GM12878 (cell line): Measurements from ENCODE around the gene NTN1. TPM values are rescaled to one million over a fixed set of nuclear protein-coding genes. Genes with fewer than 3 reads are reported as not detected.

Experiments
- ATAC-seq: fragments of 200-7000 bp; cut with Tn5 transposase; 3 replicates; pipeline ENCODE4 v1.9.1; 2020; ENCODE audit warnings: mild to moderate bottlenecking, moderate library complexity
- BruUV-seq: library from RNA; stranded (reverse); fragments of 400-500 nt; replicated peaks from 2 replicates; lab custom pipeline; 2021; lab: Mats Ljungman, UMichigan
- CTCF ChIA-PET: fragments of 300-600 bp; sonication (Branson Sonifier 250); formaldehyde crosslinking; extraction: SDS; loops from one replicate; lab custom pipeline; 2021; ENCODE audit warnings: inconsistent platforms; lab: Yijun Ruan, JAX
- POLR2A ChIA-PET: fragments of 350-600 bp; formaldehyde crosslinking; extraction: SDS; loops from one replicate; lab custom pipeline; 2021; ENCODE audit warnings: inconsistent platforms; lab: Charles Lee
- RAD21 ChIA-PET: fragments of 300-600 bp; sonication (Branson Sonifier 250); formaldehyde crosslinking; loops from one replicate; lab custom pipeline; 2023; ENCODE audit warnings: antibody characterized with exemption; ENCODE audit not compliant: unreplicated experiment; lab: Charles Lee
- SMC1A ChIA-PET: fragments of 300-600 bp; sonication (Branson Sonifier 250); formaldehyde crosslinking; loops from one replicate; lab custom pipeline; 2023; ENCODE audit not compliant: unreplicated experiment, uncharacterized antibody; lab: Charles Lee
- DNase-seq: peaks from one replicate; pipeline ENCODE4 v3.0.0-alpha.2; 2011; ENCODE audit warnings: low read depth, low spot score
- FAIRE-seq: peaks from 3 replicates; lab custom pipeline; 2011; peaks lifted over from hg19 to GRCh38; lab: Jason Lieb, UNC
- H2AFZ ChIP-seq: 2 replicates; pipeline ENCODE4 v1.6.0; 2011; ENCODE audit warnings: low read depth, low read length, control low read depth; ENCODE audit not compliant: control insufficient read depth
- H3K27ac ChIP-seq: 2 replicates; pipeline ENCODE4 v1.5.1; 2011; ENCODE audit warnings: control low read depth; ENCODE audit not compliant: control insufficient read depth, insufficient read depth
- H3K27me3 ChIP-seq, 2 experiments: replicated peaks in 1 of 2; 2 replicates each; pipeline versions ENCODE4 v1.6.0 to v1.6.1; 2011; ENCODE audit warnings: low read length in 1 of 2; ENCODE audit not compliant: control insufficient read depth in 2 of 2, insufficient read depth in 2 of 2
- H3K36me3 ChIP-seq, 2 experiments: 2 replicates each; pipeline ENCODE4 v1.5.1; 2011; ENCODE audit warnings: low read length in 1 of 2; ENCODE audit not compliant: control insufficient read depth in 2 of 2, insufficient read depth in 2 of 2
- H3K4me1 ChIP-seq: 2 replicates; pipeline ENCODE4 v1.6.1; 2011; ENCODE audit warnings: mild to moderate bottlenecking, low read length, moderate library complexity, mixed read lengths; ENCODE audit not compliant: control insufficient read depth, insufficient read depth
- H3K4me2 ChIP-seq: 2 replicates; pipeline ENCODE4 v1.6.0; 2011; ENCODE audit warnings: control low read depth; ENCODE audit not compliant: control insufficient read depth, insufficient read depth
- H3K4me3 ChIP-seq: fragments of 200-600 bp; sonication (generic); 2 replicates; pipeline ENCODE4 v1.5.1; 2016
- H3K79me2 ChIP-seq: 2 replicates; pipeline ENCODE4 v1.6.0; 2011; ENCODE audit warnings: low read length; ENCODE audit not compliant: control insufficient read depth, insufficient read depth
- H3K9ac ChIP-seq: 2 replicates; pipeline ENCODE4 v1.8.0; 2011; ENCODE audit warnings: low read length, control low read depth, mixed read lengths; ENCODE audit not compliant: control insufficient read depth, insufficient read depth
- H3K9me3 ChIP-seq: replicated peaks from 3 replicates; pipeline ENCODE4 v1.5.1; 2011; ENCODE audit warnings: mild to moderate bottlenecking, low read length; ENCODE audit not compliant: control insufficient read depth, insufficient read depth
- H4K20me1 ChIP-seq: 2 replicates; pipeline ENCODE4 v1.6.0; 2011; ENCODE audit not compliant: control insufficient read depth, insufficient read depth
- CBX3 ChIP-seq: fragments of 200-600 bp; sonication (generic); IDR thresholded peaks from 2 replicates; pipeline ENCODE4 v1.6.1; 2016; ENCODE audit warnings: low read depth, borderline replicate concordance
- CHD1 ChIP-seq: IDR thresholded peaks from 2 replicates; pipeline ENCODE4 v1.6.1; 2012; ENCODE audit warnings: low read depth, low read length, improper control_type of control experiment
- CREB1 ChIP-seq: IDR thresholded peaks from 2 replicates; pipeline ENCODE4 v1.6.1; 2012; ENCODE audit warnings: low read depth, mild to moderate bottlenecking, inconsistent platforms
- EGR1 ChIP-seq, 2 experiments: IDR thresholded peaks; 1 replicate in 1 of 2; 2 replicates in 1 of 2; pipeline ENCODE4 v1.6.1; 2011 to 2012; ENCODE audit warnings: low read depth in 2 of 2, low read length in 2 of 2, borderline replicate concordance in 1 of 2, mild to moderate bottlenecking in 1 of 2, moderate library complexity in 1 of 2
- ETV6 ChIP-seq, 2 experiments: fragments of 450-650 bp in 1 of 2; IDR thresholded peaks in 1 of 2; conservative IDR thresholded peaks in 1 of 2; 2 replicates each; pipeline ENCODE4 v1.6.1; 2014; ENCODE audit warnings: antibody characterized with exemption in 1 of 2, borderline replicate concordance in 1 of 2, low read depth in 1 of 2, mild to moderate bottlenecking in 1 of 2, moderate library complexity in 1 of 2
- KLF5 ChIP-seq: fragments of 450-650 bp; IDR thresholded peaks from 2 replicates; pipeline ENCODE4 v1.6.1; 2014; ENCODE audit warnings: mild to moderate bottlenecking; ENCODE audit not compliant: partially characterized antibody
- NR2C2 ChIP-seq: IDR thresholded peaks from 2 replicates; pipeline ENCODE4 v1.6.1; 2011; ENCODE audit warnings: borderline replicate concordance, low read depth; ENCODE audit not compliant: control insufficient read depth, insufficient read length
- POU2F2 ChIP-seq: IDR thresholded peaks from 3 replicates; pipeline ENCODE4 v1.6.1; 2011; ENCODE audit warnings: low read depth, mild to moderate bottlenecking, low read length, borderline replicate concordance
- SIN3A ChIP-seq: IDR thresholded peaks from 2 replicates; pipeline ENCODE4 v1.6.1; 2012; ENCODE audit warnings: low read depth, low read length, improper control_type of control experiment
- TARDBP ChIP-seq: IDR thresholded peaks from 2 replicates; pipeline ENCODE4 v1.6.1; 2016; ENCODE audit warnings: borderline replicate concordance
- ZBED1 ChIP-seq: IDR thresholded peaks from 2 replicates; pipeline ENCODE4 v1.6.1; 2016; ENCODE audit warnings: borderline replicate concordance
- ZNF217 ChIP-seq: fragments of 450-650 bp; IDR thresholded peaks from 2 replicates; pipeline ENCODE4 v1.6.1; 2017; ENCODE audit warnings: antibody characterized with exemption, mild to moderate bottlenecking
- ZZZ3 ChIP-seq: IDR thresholded peaks from 2 replicates; pipeline ENCODE4 v1.6.1; 2011; ENCODE audit warnings: low read depth; ENCODE audit not compliant: control insufficient read depth, insufficient read length
- WGBS: methylation state at CpG from one replicate; pipeline ENCODE4 v1.1.6; 2016; ENCODE audit warnings: low lambda C conversion rate; ENCODE audit not compliant: insufficient replicate concordance, insufficient coverage; ENCODE audit errors: missing lambda C conversion rate; 5-methylcytosine and 5-hydroxymethylcytosine counted together
- in situ Hi-C: fragments of 300-500 bp; cut with MboI; formaldehyde crosslinking; loops from 9 replicates; pipeline ENCODE4 v1.14.3; 2018; ENCODE audit warnings: mixed read lengths
- intact Hi-C: fragments of 100-400 bp; cut with micrococcal nuclease; formaldehyde crosslinking; loops from one replicate; pipeline ENCODE4 v1.14.2; 2022; ENCODE audit not compliant: unreplicated experiment
- polyA plus RNA-seq, 11 experiments: library from polyadenylated mRNA; depleted of rRNA in 4 of 11; unstranded in 6 of 11; stranded (reverse) in 5 of 11; fragments of >200 nt; fragmentation: Nextera tagmentation in 4 of 11; fragmentation: Illumina TruSeq in 1 of 11; extraction: Ambion mirVana in 4 of 11; extraction: Trizol in 1 of 11; gene quantifications; 1 replicate in 1 of 11; 2 replicates in 10 of 11; pipeline versions ENCODE4 v1.2.1 to v1.2.3, GENCODE V29; 2011 to 2016; ENCODE audit warnings: inconsistent platforms in 2 of 11, missing spikeins in 2 of 11, low read depth in 1 of 11
- total RNA-seq, 4 experiments: library from RNA; depleted of rRNA in 3 of 4; stranded (reverse); fragments of >200 nt in 3 of 4; fragmentation: Illumina TruSeq in 1 of 4; extraction: Trizol in 1 of 4; gene quantifications; 2 replicates each; pipeline versions ENCODE4 v1.2.1 to v1.2.3, GENCODE V29; 2013 to 2021
- TF ChIP-seq, protein P1 (sequence below): fragments of 450-650 bp; IDR thresholded peaks from 2 replicates; pipeline ENCODE4 v1.6.1; 2017; ENCODE audit warnings: mild to moderate bottlenecking, moderate library complexity
- TF ChIP-seq, protein P2 (sequence below): fragments of 450-650 bp; formaldehyde crosslinking; IDR thresholded peaks from 2 replicates; pipeline ENCODE4 v1.4.0; 2022; ENCODE audit warnings: mild to moderate bottlenecking, moderate library complexity
- TF ChIP-seq, protein P3 (sequence below): IDR thresholded peaks from 2 replicates; pipeline ENCODE4 v1.6.1; 2011; ENCODE audit warnings: low read depth, low read length, improper control_type of control experiment, borderline replicate concordance

The NTN1 gene
- total and polyA plus RNA-seq, 10 of the 15 experiments (the other 5 are each of a cell fraction or from before 2014, with no cell fraction given): 0.02 to 0.89 (median 0.35) TPM

DNA sequence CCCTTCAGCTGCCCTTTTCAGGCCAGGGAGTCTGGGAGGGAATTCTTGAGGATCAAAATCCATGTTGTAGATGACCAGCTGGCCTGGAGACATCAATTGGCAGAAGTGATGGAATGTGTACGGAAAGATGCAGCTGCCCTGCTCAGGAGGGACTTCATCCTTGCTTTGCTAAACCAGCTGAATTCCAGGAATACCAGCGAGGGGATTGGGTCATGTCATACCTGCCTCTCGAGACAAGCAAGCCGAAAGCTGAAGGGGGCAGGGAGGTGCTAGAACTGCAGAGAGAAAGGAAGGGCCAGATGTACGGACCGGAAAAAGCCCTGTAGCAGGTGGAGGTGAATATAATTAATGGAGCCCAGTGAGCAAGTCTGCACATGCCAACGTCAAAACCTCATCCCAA is 25.6 kb upstream of the NTN1 start:
- no peak for ATAC-seq
- in situ Hi-C loops: loop anchor here (5.0 kb wide), 1 partner anchor 238 kb away; the partner anchor contains the start of gene SPDYE4
- ChIA-PET CTCF (interaction anchor here (0.6 to 7.9 kb wide), 16 partner anchors 9 to 560 kb away, joined by 3 to 162 read pairs (median 5); no protein-coding TSS in a partner anchor), RAD21 (interaction anchor here (0.9 to 4.7 kb wide), 10 partner anchors 30 to 526 kb away, joined by 3 to 52 read pairs (median 5); partner anchors contain the start of gene PIK3R5), SMC1A (interaction anchor here (0.8 to 4.5 kb wide), 15 partner anchors 10 to 526 kb away, joined by 3 to 37 read pairs (median 4); no protein-coding TSS in a partner anchor), POLR2A (interaction anchor here (0.9 to 1.4 kb wide), 3 partner anchors 55 to 96 kb away, joined by 3 to 4 read pairs (median 3); no protein-coding TSS in a partner anchor)
- no peak overlapping the region for H3K4me2 ChIP-seq
- no TSS peak for BruUV-seq
- 87% methylated on average over 7 of the region's 7 CpGs for WGBS
- no peak overlapping the region for H3K4me3 ChIP-seq
- H3K9me3 ChIP-seq: no peaks in the 10 kb centered on the region; the same call in 1 of the 3 replicates
- DNase-seq: no peak
- H4K20me1 ChIP-seq: no peaks in the 10 kb centered on the region
- no peaks in the 10 kb centered on the region for H3K27me3 ChIP-seq
- no peak for FAIRE-seq
- intact Hi-C loops: loop anchor here (10.0 kb wide), 2 partner anchors 191 to 411 kb away; no protein-coding TSS in a partner anchor
- H3K9ac ChIP-seq: no peak overlapping the region
- no peaks in the 10 kb centered on the region for H3K79me2 ChIP-seq
- no peak overlapping the region for H2AFZ ChIP-seq
- peaks cover 15% of the 10 kb centered on the region for H3K4me1 ChIP-seq
- H3K27ac ChIP-seq: no peak overlapping the region
- no peaks in the 10 kb centered on the region for H3K36me3 ChIP-seq
- no peak for TF ChIP-seq CHD1
- TF ChIP-seq ETV6 (conservative IDR thresholded peaks at IDR 0.05 in 1 of 2, IDR thresholded peaks at IDR 0.05 in 1 of 2; ENCODE audit: borderline replicate concordance in 1 of 2, low read depth in 1 of 2): no peak
- TF ChIP-seq, protein P1, sequence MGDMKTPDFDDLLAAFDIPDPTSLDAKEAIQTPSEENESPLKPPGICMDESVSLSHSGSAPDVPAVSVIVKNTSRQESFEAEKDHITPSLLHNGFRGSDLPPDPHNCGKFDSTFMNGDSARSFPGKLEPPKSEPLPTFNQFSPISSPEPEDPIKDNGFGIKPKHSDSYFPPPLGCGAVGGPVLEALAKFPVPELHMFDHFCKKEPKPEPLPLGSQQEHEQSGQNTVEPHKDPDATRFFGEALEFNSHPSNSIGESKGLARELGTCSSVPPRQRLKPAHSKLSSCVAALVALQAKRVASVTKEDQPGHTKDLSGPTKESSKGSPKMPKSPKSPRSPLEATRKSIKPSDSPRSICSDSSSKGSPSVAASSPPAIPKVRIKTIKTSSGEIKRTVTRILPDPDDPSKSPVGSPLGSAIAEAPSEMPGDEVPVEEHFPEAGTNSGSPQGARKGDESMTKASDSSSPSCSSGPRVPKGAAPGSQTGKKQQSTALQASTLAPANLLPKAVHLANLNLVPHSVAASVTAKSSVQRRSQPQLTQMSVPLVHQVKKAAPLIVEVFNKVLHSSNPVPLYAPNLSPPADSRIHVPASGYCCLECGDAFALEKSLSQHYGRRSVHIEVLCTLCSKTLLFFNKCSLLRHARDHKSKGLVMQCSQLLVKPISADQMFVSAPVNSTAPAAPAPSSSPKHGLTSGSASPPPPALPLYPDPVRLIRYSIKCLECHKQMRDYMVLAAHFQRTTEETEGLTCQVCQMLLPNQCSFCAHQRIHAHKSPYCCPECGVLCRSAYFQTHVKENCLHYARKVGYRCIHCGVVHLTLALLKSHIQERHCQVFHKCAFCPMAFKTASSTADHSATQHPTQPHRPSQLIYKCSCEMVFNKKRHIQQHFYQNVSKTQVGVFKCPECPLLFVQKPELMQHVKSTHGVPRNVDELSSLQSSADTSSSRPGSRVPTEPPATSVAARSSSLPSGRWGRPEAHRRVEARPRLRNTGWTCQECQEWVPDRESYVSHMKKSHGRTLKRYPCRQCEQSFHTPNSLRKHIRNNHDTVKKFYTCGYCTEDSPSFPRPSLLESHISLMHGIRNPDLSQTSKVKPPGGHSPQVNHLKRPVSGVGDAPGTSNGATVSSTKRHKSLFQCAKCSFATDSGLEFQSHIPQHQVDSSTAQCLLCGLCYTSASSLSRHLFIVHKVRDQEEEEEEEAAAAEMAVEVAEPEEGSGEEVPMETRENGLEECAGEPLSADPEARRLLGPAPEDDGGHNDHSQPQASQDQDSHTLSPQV: no peak
- no peak for TF ChIP-seq SIN3A
- no peak for TF ChIP-seq TARDBP
- TF ChIP-seq, protein P2, sequence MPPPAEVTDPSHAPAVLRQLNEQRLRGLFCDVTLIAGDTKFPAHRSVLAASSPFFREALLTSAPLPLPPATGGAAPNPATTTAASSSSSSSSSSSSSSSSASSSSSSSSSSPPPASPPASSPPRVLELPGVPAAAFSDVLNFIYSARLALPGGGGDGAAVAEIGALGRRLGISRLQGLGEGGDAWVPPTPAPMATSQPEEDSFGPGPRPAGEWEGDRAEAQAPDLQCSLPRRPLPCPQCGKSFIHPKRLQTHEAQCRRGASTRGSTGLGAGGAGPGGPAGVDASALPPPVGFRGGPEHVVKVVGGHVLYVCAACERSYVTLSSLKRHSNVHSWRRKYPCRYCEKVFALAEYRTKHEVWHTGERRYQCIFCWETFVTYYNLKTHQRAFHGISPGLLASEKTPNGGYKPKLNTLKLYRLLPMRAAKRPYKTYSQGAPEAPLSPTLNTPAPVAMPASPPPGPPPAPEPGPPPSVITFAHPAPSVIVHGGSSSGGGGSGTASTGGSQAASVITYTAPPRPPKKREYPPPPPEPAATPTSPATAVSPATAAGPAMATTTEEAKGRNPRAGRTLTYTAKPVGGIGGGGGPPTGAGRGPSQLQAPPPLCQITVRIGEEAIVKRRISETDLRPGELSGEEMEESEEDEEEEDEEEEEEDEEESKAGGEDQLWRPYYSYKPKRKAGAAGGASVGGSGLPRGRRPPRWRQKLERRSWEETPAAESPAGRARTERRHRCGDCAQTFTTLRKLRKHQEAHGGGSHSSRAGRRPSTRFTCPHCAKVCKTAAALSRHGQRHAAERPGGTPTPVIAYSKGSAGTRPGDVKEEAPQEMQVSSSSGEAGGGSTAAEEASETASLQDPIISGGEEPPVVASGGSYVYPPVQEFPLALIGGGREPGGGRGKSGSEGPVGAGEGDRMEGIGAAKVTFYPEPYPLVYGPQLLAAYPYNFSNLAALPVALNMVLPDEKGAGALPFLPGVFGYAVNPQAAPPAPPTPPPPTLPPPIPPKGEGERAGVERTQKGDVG (CRISPR knock-in tag): no peak
- TF ChIP-seq ZZZ3: no peak
- TF ChIP-seq CBX3: no peak
- no peak for TF ChIP-seq EGR1 (IDR thresholded peaks at IDR 0.05; ENCODE audit: borderline replicate concordance in 1 of 2, low read depth in 2 of 2, low read length in 2 of 2)
- TF ChIP-seq, protein P3, sequence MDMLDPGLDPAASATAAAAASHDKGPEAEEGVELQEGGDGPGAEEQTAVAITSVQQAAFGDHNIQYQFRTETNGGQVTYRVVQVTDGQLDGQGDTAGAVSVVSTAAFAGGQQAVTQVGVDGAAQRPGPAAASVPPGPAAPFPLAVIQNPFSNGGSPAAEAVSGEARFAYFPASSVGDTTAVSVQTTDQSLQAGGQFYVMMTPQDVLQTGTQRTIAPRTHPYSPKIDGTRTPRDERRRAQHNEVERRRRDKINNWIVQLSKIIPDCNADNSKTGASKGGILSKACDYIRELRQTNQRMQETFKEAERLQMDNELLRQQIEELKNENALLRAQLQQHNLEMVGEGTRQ: no peak
- no peak for TF ChIP-seq KLF5
- no peak for TF ChIP-seq POU2F2
- TF ChIP-seq ZNF217: no peak
- no peak for TF ChIP-seq ZBED1
- no peak for TF ChIP-seq CREB1
- TF ChIP-seq NR2C2: no peak
